Left lobe of liver (tissue), 2 donors: ENCODE measurements around the gene SSU72. TPM values are rescaled to one million over a fixed set of nuclear protein-coding genes. Genes with fewer than 3 reads are reported as not detected.
"Not testable (repeated sequence)": the region's sequence is repeated elsewhere in the genome, so short reads cannot be mapped to it uniquely, and the experiment has no call there.

Experiments
- ATAC-seq: fragments of 200-7000 bp; cut with Tn5 transposase; one replicate; pipeline ENCODE4 v1.9.1; 2020; ENCODE audit warnings: mild to moderate bottlenecking, moderate library complexity
- DNase-seq: peaks from one replicate; pipeline ENCODE4 v3.0.0-alpha.2; 2020; ENCODE audit warnings: low spot score
- total RNA-seq: library from RNA; stranded (reverse); gene quantifications from one replicate; pipeline ENCODE4 v1.2.1, GENCODE V29; 2021
- donor health status: DM: no; HTN: no; CAD: no; lungs with moderate emphysema.
- donor health status: DM: no; HTN: yes; CAD: no.

Gene SSU72
- total RNA-seq, 1 donor from 2014 or later: 65.4 TPM

DNA sequence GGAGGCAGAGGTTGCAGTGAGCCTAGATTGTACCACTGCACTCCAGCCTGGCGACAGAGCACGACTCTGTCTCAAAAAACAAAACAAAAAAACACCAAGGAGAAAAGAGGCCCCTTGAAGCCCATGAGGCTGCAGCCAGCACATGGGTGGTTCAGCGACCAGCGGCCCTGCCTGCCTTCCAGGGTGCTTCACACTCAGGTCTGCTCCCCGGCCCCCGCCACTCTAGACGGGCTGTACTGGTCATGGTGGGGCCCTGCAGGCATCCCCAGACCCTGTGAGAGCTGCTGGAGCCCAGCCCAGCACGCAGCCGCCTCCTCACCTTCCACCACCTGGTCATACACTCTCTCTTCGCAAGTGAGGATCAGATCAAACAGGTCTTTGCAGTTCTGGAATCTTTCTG is 30.1 kb downstream of the SSU72 start:
- DNase-seq: no peak
- no peak for ATAC-seq

DNA sequence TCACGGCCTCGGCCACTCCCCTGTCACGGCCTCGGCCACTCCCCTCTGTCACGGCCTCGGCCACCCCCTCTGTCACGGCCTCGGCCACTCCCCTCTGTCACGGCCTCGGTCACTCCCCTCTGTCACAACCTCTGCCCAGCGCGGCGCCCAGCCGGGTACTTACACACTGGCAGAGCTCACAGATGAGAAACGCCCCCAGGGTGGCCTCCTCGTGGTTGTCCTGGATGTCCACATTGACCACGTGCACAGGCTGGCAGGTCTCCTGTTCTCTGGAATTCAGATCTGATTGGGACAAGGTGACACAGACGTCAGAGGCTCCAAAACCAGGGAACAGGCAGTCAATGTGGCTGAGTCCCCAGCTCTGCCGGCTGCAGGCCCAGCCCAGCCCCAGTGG is 31.0 kb downstream of the SSU72 start:
- DNase-seq: peak; percentile 96
- peak; percentile 82 for ATAC-seq

DNA sequence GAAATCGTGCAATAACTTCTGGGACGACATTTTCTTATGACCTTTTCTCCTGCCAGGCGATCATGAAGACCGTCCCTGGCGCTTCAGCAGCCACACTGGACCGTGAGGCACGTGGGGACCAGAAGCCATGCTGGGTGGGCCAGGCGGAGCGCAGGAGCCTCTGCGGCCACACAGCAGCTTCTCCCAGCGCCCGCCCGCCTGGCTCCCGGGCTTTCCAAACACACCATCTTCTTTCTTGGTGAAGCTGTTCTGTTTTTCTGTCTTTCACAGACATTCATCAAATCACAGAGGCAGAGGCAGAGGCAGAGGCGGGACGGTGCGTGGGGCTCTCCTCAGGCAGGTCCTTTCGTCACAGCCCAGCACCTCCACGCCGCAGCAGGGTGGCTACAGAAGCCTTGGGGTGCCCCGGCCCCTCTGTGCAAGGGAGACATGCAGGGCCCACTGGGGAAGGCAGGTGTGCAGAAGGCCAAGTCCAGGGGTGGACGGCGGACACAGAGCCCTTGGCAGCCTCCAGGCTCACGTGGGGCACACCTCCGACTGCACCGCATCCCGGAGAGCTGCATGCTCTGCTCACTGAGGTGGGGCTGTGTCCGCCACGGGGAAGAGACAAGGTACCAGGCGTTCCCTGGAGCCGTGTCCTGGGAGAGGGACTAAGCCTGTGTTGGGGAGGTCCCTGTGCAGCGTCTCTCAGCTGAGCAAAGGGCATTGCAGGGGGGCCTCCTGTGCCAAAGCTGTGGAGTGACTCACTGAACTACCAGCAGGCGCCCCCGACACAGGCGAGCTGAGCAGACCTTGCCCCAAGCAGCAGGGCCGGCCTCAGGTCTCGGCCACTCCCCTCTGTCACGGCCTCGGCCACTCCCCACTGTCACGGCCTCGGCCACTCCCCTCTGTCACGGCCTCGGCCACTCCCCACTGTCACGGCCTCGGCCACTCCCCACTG is 31.6 kb downstream of the SSU72 start:
- DNase-seq: peak; percentile 74
- peak; percentile 54 for ATAC-seq

DNA sequence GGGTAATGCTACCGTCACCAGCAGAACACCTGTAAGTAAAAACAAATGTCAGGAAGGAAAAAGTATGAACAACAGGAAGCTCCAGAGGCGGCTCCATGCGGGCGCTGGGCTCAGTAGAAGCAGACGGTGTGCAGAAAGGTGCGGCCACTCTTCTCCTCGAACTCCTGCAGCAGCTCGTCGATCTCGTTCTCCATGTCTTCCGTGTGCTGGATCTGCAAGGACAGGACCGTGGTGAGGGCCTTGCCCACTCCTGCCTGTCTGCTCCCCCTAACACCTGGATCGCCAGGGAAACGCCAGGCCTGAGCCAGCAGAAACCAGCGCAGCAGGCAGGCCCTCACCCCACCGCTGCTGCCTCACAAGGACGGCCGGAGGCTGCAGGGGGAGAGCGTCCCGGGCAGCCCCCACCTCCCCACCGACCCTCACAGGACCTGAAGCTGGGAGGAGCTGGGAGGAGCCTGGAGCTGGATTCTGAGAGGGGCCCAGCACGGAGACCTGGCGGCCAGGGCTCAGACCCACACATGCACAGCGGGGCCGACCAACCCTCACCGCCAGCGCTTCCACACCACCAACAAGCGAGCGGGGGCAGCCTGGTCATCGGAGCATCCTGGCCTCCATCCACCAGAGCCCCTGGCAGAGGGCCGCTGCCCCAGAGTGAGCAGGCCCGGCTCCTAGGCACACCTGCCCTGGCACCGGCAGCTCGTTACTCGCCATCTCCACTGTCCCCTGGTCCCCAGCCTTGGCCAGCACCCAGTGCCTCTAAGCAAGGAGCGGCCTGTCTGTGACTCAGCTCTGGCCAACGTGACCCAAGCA is 32.5 kb downstream of the SSU72 start:
- no peak for DNase-seq

DNA sequence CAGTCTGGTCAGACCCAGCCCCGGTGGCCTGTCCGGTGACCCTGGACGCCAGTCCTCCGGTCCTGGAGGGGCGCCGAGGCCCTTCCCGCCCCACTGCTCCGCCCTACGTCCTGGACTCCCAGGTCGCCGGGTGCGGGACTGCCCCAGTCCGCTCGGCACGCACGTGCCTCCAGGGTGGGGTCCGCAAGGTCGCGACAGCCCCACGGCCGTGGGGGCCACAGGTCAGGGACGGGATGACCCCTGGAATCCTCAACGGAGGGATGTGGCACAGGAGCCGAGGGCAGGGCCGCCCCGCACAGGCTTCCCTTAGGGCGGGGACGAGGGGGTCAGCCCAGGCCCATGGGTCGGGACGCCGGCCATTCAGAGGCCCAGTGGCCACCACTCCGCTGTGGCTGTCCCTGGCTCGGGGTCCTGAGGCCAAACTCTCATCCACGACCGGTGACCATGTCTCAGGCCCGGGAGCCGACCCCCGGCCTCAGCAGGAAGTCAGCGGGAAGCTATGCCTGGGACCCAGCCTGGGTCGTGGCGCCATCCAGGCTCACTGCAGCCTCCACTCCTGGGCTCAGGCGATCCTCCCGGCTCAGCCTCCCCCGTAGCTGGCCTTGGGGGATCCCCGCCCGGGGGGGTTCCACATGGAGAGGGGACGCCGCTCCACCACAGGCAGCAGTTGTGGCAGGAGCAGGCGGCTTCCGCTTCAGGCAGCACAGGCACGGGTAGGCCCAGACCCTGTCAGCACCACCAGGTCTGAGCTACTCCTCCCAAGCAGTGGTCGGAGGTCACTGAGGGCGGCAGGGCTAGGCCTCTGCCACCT is 33.6 kb downstream of the SSU72 start:
- ATAC-seq (peak; percentile 5), DNase-seq (no peak)

More for the DNA sequence above, 32.5 kb downstream of the SSU72 start:
- no peak for ATAC-seq

DNA sequence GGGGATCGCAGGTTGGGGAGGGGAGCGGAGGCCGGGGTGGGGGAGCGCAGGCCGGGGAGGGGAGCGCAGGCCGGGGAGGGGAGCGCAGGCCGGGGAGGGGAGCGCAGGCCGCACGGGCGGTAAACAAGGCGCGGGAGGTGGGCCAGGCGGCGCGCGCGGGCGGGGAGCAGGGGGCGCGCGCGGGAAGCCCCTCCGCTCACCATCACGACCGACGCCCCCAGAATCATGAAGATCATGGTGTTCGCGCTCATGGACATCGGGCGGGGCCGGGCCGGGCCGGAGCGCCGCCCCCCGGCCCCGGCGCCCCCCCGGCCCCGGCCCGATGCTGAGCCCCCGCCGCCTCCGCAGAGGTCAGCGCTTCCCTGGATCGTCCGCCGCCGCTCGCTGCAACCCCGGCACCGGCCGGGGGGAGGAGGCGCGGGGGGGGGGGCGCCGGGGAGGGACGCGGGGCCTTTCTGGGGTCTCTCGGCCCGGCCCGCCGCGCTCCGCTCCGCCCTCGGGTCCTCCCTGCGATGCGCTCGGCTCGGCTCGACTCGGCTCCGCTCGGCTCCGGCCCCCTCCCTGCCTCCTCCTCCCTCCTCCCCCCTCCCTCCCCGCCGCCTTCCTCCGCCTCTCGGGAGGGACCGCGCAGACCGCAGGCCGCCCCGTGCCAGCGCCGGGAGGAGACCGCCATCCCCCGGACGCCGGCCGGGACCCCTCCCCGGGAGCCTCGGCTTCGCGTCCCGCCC is 34.4 kb downstream of the SSU72 start, which contains the start of gene TMEM240:
TSS of gene TMEM240 (minus strand) at position 535 of the 728 bp plus-strand sequence. CDS start at position 257, 278 bp downstream.
- DNase-seq (no peak), ATAC-seq (peak; percentile 23)

DNA sequence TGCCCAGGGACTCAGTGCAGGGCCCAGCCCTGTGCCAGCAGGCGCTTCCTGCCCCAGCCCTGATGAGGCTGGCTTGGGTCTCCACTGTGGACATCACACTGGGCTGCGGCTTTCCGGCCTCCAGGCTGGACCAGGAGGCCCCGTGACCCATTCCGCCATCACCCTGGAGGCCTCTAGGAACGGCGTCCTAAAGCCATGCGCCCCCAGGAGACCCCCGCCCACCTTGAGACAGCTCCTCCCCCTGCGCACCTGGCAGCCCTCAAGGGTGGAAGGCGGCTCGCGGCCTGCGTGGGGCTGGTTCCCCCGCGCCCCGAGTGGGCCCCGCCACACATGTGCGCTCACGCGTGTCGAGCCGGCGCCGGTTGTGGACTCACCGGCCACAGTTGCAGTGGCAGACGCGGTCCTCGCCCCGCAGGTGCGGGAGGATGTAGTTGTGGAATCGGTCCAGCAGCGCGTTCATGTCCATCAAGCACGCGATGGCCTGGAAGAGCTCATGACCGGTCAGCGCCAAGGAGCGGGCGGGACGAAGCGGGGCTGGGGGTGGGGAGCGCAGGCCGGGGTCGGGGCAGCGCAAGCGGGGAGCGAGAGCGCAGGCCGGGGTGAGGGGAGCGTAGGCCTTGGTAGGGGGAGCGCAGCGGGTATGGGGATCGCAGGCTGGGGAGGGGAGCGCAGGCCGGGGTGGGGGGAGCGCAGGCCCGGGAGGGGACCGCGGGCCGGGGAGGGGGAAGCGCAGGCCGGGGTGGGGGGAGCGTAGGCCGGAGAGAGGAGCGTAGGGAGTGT is 35.2 kb downstream of the SSU72 start:
- ATAC-seq (no peak), DNase-seq (no peak)

DNA sequence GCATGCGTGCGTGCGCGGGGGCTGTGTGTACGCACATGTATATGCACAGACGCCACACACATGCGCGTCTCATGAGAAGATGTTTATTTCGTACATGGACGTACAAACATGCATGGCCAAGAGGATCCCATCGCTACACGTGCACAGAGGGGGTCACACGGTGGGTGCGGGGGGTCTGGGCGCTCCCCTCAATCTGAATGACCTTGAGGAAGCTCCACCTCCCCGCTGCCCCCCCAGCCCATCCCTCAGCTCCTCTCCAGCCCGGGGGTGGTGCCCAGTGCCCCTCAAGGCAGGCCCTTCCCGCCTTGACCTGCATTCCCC is 35.7 kb downstream of the SSU72 start:
- no peak for ATAC-seq
- DNase-seq: no peak

DNA sequence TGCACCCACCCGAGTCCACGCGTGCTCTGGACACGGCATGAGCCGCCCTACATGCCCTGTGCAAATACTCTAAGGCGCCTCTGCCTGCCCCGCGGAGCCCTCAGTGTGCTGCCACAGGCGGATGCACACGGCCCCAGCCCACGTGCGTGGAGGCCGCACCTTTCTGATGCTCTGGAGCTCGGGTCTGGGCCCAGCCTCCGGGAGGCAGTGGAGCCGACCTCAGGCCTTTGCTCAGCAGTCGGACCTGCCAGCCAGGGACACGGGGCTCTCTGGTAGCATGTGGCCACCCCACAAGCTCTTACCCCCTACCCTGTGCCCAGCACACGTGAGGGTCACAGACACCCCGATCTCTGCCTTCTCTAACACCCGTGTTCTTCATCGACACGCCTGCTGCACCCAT is 36.3 kb downstream of the SSU72 start:
- no peak for ATAC-seq

DNA sequence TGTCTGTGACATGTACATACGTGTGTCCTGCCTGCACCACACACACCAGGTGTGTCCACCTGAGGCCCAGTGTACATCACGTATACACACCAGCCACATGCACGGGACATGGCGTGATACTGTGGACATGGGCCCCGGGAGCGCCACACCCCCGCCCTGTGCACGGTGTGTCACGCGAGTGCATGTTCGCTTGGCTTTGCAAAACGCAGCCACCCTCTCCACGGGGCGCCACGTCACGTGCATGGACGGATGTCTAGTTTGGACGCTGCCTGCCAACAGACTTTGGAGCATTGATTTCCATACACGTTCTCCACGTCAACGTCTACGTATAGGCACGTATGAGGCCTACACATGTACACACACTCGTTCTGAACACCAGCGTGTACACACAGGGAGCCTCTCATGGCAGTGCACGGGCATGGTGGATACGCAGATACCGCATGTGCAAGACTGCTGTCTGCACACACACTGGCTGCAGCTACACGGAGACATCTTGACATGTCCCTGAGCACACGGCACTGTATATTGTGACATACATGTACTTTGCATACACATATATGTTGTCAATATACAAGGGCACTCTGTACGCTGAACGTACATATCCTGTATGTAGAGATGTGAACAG is 36.9 kb downstream of the SSU72 start:
- DNase-seq: no peak
- no peak for ATAC-seq

More for the DNA sequence above, 36.3 kb downstream of the SSU72 start:
- DNase-seq: no peak

DNA sequence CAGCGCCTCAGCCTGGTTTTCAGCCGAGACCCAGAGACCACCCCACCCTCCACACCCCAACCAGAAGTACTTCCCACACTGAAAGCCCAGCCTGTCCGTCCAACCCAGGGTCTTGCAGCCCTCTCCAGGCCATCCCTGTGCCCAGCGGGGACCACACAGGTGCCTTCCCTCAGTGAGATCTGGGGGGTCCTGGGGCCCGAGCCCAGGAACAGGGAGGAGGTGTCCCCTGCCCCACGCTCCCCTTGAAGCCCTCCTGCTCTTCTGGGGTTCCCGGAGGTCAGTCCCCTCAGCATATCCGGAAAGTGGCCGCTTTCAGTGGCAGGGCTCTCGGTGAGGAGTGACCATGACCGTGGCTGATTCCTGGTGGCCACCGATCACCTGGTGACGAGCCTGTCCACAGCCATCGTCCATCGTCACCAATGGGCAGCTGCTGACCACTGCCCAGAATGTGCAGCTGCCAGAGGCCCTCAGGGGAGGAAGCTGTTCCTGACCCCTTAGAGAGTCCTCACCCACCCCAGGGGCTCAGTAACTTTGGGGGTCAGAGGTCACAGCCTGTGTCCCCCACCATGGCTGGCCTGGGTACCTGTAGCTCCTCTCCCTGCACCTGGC is 37.6 kb downstream of the SSU72 start:
- no peak for DNase-seq
- ATAC-seq: no peak

DNA sequence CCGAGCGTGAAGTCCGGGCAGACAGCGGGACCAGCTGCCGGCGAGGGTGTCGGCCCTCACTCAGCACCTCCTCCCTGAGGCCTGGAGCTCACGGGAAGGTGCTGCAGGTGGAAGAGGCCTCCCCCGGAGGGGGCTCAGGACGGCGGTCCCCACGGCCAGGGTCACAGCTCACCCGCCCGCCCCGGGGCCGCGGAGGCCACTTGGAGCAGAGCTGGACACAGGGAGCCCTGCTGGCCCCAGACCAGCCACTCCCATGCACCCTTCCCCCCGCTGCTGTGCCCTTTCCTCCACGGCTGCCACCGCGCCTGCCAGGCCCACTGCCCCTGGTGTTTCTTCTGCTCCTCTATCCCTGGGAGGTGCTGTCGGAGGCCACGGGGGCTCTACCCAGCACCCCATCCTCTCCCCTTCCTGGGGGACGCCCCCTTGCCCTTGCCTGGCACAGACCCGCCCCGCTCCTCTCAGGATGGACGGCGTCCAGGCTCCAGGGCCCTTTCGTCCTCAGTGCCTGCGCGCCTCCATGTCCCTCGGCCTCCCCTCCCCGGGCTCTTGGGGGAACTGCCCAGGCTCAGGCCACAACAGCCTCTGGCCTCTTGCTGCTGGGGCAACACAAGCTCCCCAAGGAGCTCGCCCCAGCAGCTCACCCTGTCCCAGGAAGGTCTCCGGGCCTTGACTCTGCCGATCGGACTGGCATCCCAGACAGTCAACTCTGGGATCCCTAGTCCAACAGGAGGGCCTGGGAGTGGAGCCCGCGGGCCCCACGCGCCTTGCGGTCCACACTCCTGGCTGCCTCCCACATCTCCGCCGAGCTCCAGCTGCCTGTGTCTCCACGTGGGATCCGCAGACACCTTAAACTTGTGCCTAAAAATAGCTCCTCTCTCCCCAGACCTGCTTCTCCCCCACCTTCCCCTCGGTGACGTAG is 38.4 kb downstream of the SSU72 start:
- ATAC-seq: no peak
- no peak for DNase-seq

DNA sequence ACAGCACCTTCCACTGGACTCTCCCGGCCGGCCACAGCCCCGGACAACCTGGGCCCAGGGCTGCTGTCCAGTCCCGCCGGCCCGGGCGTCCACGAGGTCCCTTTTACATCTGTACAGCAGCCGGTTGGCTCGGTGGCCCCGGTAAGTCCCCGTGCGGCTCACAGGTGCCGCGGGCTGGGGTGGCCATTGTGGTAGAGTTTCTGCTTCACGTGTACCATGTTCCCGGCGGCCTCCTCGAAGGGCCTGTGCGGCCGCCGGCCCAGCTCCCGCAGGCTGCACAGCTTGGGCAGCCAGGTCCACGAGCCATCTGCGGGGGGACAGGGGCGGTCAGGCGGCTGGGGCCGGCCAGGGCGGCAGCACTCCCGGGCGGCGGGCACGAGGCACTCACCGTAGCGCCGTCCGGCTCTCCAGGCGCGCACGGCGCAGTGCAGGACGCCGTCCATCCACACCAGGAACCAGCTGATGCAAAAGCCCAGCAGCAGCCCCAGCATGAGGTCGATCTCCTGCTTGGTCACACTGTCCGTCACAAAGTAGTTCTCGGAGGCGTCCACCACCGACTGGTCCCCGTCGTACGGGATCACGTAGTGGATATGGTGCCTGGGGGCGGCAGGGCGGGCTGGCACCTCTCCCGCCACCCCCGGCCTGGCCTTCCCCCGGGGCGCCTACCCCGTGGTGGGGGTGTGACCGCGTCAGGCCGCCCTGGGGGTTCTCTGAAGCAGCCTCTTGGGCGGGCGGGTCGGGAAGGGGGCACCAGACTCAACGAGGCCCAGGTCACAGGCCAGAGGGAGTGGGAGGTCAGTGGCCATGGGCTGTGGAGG is 39.3 kb downstream of the SSU72 start:
- DNase-seq: no peak
- ATAC-seq: no peak

DNA sequence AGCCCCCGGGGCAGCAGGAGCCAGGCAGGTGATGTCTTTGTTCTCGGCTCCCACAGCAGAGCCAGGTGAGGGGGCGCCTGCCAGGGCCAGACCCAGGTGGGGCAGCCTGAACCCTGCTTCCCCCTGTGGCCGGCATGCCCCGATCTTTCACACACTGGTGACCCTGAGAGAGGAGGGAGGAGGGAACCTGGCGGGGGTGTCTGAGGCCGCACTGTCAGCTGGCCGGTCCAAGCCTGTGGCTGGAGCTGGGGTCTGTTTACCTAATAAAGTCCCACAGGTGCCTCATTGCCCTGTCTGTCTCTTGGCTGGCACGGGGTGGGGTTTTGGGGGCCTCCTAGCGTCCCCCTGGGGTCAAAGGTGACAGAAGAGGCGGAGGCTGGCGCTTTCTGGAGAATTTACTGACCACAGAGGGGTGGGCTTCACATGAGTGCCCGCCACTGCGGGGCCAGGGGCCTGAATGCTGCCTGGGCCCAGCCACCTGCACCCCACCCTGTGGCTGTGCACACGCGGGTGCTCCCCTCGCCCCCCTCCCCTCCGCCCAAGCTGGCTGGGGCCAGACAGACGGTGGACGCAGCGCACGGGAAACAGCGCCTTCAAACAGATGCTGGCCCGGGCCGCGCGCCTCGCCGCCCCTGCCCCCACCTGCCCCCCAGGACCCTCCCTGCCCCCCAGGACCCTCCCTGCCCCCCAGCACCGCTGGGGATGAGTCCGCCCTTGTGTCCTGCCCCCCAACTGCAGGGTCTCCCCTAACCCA is 40.1 kb downstream of the SSU72 start:
- DNase-seq (no peak), ATAC-seq (no peak)

DNA sequence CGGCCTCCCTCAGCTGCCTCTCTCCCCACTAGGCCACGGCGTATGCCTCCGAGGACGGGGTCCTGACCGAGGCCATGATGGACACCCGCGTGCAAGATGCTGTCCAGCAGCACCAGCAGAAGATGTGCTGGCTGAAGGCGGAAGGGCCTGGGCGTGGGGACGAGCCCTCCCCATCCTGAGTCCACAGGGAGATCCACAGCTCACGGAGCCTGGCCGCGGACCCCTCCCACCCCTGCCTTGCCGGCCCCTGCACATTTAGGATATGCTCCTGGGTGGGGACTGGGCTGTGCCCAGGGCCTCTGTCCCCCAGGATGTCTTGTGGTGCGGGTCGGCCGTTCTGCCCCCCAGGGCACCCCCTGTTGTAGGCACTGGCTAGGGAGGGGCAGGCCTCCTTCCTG is 40.8 kb downstream of the SSU72 start:
- not testable (repeated sequence) for DNase-seq, ATAC-seq
